Mesendoderm (in vitro differentiated cells): Measurements from ENCODE around the gene FAM120C. TPM values are rescaled to one million over a fixed set of nuclear protein-coding genes. Genes with fewer than 3 reads are reported as not detected.

ENCODE experiments used
- DNase-seq: peaks from one replicate; pipeline ENCODE4 v3.0.0; 2013
- H2AK5ac ChIP-seq: 2 replicates; pipeline ENCODE4 v1.6.1; 2013; ENCODE audit warnings: low read length, inconsistent platforms
- H2BK120ac ChIP-seq: 2 replicates; pipeline ENCODE4 v1.6.1; 2013; ENCODE audit warnings: low read depth, mild to moderate bottlenecking, low read length, moderate library complexity, mixed read lengths
- H2BK15ac ChIP-seq: replicated peaks from 2 replicates; pipeline ENCODE4 v1.6.1; 2013; ENCODE audit warnings: low read depth, mild to moderate bottlenecking, moderate library complexity
- H2BK5ac ChIP-seq: 2 replicates; pipeline ENCODE4 v1.6.1; 2013; ENCODE audit warnings: low read length, inconsistent platforms
- H3K18ac ChIP-seq: 2 replicates; pipeline ENCODE4 v1.6.1; 2013; ENCODE audit warnings: mild to moderate bottlenecking, low read length, mixed read lengths
- H3K23ac ChIP-seq: one replicate; pipeline ENCODE4 v1.6.1; 2013; ENCODE audit warnings: low read length
- H3K27ac ChIP-seq: 2 replicates; pipeline ENCODE4 v1.5.1; 2013; ENCODE audit warnings: low read depth, mild to moderate bottlenecking, inconsistent platforms, low read length, moderate library complexity
- H3K27me3 ChIP-seq: 2 replicates; pipeline ENCODE4 v1.6.1; 2013; ENCODE audit warnings: low read length, control low read depth, mild to moderate bottlenecking, inconsistent platforms; ENCODE audit not compliant: insufficient read depth, poor library complexity
- H3K36me3 ChIP-seq: 2 replicates; pipeline ENCODE4 v1.6.1; 2013; ENCODE audit warnings: low read length, inconsistent platforms; ENCODE audit not compliant: control insufficient read depth, insufficient read depth
- H3K4ac ChIP-seq: one replicate; pipeline ENCODE4 v1.6.1; 2013; ENCODE audit warnings: low read depth, mild to moderate bottlenecking, low read length, moderate library complexity
- H3K4me1 ChIP-seq: 2 replicates; pipeline ENCODE4 v1.6.1; 2013; ENCODE audit warnings: low read depth, low read length, inconsistent platforms; ENCODE audit not compliant: control insufficient read depth
- H3K4me2 ChIP-seq: 2 replicates; pipeline ENCODE4 v1.6.1; 2013; ENCODE audit warnings: low read length
- H3K4me3 ChIP-seq: 2 replicates; pipeline ENCODE4 v1.5.1; 2013; ENCODE audit warnings: mild to moderate bottlenecking, low read length
- H3K56ac ChIP-seq: one replicate; pipeline ENCODE4 v1.6.1; 2013; ENCODE audit warnings: low read length
- H3K79me1 ChIP-seq: 2 replicates; pipeline ENCODE4 v1.6.1; 2013; ENCODE audit warnings: low read length, inconsistent platforms
- H3K79me2 ChIP-seq: 2 replicates; pipeline ENCODE4 v1.6.1; 2013; ENCODE audit warnings: mild to moderate bottlenecking, low read length; ENCODE audit not compliant: control insufficient read depth, insufficient read depth
- H3K9ac ChIP-seq: 2 replicates; pipeline ENCODE4 v1.6.1; 2013; ENCODE audit warnings: low read length, inconsistent platforms
- H4K5ac ChIP-seq: one replicate; pipeline ENCODE4 v1.6.1; 2013; ENCODE audit warnings: low read length
- H4K8ac ChIP-seq: one replicate; pipeline ENCODE4 v1.6.1; 2013; ENCODE audit warnings: low read depth, mild to moderate bottlenecking, control low read depth, low read length, moderate library complexity
- WGBS: extraction: QIAGEN DNeasy Blood & Tissue Kit; methylation state at CpG from one replicate; pipeline ENCODE4 v1.1.7; 2013; ENCODE audit warnings: low lambda C conversion rate, missing lambda C conversion rate; ENCODE audit not compliant: insufficient coverage; ENCODE audit errors: extremely low coverage; 5-methylcytosine and 5-hydroxymethylcytosine counted together
- small RNA-seq: library from polyadenylated mRNA; stranded (forward); fragments of <200 nt; extraction: miRNeasy Mini kit (QIAGEN cat#:217004); gene quantifications from one replicate; pipeline ENCODE3, GENCODE V24; 2013; ENCODE audit not compliant: insufficient read depth

FAM120C gene

GRCh38 chrX:54029529-54030143, 153.4 kb downstream of the FAM120C start:
- Histone ChIP-seq H2BK5ac (no peak overlapping the region), H3K9ac (no peak overlapping the region), H3K4me3 (no peak overlapping the region), H4K8ac (no peak overlapping the region), H2AK5ac (no peak overlapping the region), H3K18ac (no peak overlapping the region), H2BK120ac (no peak overlapping the region), H3K4ac (no peak overlapping the region), H3K79me1 (no peaks in the 10 kb centered on the region), H4K5ac (no peak overlapping the region), H3K27ac (no peak overlapping the region), H2BK15ac (no peak overlapping the region), H3K36me3 (peaks cover 1% of the 10 kb centered on the region), H3K23ac (no peak overlapping the region), H3K79me2 (no peaks in the 10 kb centered on the region), H3K4me2 (no peak overlapping the region), H3K56ac (no peak overlapping the region), H3K4me1 (no peaks in the 10 kb centered on the region), H3K27me3 (no peaks in the 10 kb centered on the region)
- WGBS, result no CpG with 5 or more reads among the region's 10 CpGs
- no peak for DNase-seq

GRCh38 chrX:54024350-54024749, 158.7 kb downstream of the FAM120C start:
- H3K4me3 ChIP-seq, result no peak overlapping the region
- no peak overlapping the region for H2AK5ac ChIP-seq
- H3K9ac ChIP-seq, result no peak overlapping the region
- no peak overlapping the region for H3K56ac ChIP-seq
- no CpG with 5 or more reads among the region's 5 CpGs for WGBS
- H3K79me1 ChIP-seq, result no peaks in the 10 kb centered on the region
- no peak overlapping the region for H3K4me2 ChIP-seq
- H3K79me2 ChIP-seq, result no peaks in the 10 kb centered on the region
- H3K4me1 ChIP-seq, result no peaks in the 10 kb centered on the region
- no peaks in the 10 kb centered on the region for H3K36me3 ChIP-seq
- no peak overlapping the region for H2BK15ac ChIP-seq
- H3K27me3 ChIP-seq, result no peaks in the 10 kb centered on the region
- H3K27ac ChIP-seq, result no peak overlapping the region
- no peak overlapping the region for H3K4ac ChIP-seq
- no peak overlapping the region for H3K18ac ChIP-seq
- no peak overlapping the region for H4K5ac ChIP-seq
- H2BK120ac ChIP-seq, result no peak overlapping the region
- H2BK5ac ChIP-seq, result no peak overlapping the region
- DNase-seq, result no peak
- no peak overlapping the region for H3K23ac ChIP-seq
- no peak overlapping the region for H4K8ac ChIP-seq

Small RNA genes lying within 50 kb of the gene (small RNA-seq; reads per million reads assigned to genes)
- gene AL589872.1, result not detected
